Kasumi-1 (cell line): ENCODE data around the gene RASA3.
A peak's percentile ranks its signal among the peaks of the same experiment; 100 is the strongest.
"Not testable (repeated sequence)": the region's sequence is repeated elsewhere in the genome, so short reads cannot be mapped to it uniquely, and the experiment has no call there.

Source experiments
- DNase-seq, 2 experiments: peaks; one replicate each; lab custom pipeline; 2025; lab: John Stamatoyannopoulos, UW

Gene RASA3

DNA sequence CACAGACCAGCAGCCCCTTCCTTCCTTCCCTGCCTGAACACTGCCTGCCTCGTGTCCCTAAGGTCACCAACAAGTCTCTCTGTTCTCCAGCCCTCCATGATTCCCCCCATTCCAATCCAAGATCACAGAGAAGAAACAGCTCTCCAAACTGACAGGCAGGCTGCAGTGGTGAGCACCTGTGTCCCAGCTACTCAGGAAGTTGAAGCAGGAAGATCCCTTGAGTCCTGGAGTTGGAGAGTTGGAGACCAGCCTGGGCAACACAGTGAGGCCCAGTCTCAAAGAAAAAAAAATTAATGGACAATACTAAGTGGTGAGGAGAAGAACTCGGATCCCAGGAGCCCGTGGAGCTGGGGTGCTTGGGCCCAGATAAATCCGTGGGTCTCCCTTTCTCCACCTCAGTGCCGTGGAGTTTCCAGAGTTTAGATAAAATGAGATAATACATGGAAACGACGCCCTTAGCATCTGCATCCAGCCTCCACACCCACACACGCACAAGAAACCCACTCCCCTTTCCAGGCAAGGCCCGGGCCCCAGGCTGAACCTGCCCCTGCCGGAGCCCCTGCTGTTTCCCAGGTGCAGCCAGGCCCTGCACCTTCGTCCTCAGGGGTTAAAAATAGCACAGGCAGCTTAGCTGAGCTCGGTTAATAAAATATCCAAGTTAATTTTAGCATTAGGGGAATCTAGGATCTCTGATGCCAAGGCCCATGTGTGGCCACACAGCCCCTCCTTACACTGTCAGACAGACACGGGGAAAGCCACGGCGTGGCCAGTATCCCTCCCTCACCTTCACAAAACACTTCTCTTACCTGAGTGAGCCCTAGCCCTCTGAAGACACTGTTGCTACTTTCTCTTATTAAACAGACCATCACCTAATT, 4.7 kb downstream of the RASA3 start:
- no peak for DNase-seq

DNA sequence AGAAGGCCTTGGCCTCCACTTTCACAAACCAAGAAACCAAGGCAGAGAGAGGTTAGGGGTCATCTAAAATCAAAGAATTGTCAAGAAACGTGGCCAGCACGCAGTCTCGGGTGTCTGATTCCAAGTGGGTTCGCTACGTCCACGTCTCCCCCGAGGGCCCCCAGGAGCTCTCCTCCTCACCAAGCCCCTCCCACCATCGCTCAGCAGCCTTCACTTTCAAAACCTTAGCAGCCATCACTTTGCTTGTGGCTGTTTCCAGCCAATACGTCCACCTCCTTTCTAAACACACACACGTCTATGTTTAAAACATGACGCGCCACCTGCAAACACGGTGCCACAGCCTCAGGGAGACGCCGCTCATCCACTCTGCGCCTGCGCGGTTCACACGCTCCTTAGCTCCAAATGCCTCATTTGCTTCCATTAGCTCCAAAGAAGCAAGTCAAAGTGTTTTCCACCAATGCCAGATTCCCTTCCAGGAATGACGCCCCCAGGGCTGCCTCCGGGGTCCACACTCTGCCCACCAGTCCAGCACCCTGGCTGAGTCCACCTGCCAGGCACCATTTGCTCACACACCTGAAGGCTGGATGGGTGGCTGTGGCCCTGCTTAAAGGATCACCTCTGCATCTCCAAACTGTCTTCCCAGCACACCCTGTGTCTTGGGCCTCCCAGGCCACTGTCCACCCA, 5.5 kb downstream of the RASA3 start:
- no peak for DNase-seq

DNA sequence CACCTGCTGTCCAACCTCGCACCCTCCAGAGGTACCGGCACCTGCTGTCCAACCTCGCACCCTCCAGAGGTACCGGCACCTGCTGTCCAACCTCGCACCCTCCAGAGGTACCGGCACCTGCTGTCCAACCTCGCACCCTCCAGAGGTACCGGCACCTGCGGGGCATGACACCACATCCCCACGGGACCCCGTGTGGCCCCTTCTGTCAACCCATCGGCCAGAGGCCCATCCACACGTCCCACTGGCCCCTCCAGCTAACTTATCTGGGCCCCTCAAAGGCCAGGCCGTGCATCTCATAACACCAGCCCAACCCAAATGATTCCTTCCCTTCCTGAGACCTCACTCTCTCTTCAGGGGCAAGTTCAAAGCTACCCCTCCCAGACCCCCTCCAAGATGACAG, 6.3 kb downstream of the RASA3 start:
- DNase-seq, result not testable (repeated sequence)

DNA sequence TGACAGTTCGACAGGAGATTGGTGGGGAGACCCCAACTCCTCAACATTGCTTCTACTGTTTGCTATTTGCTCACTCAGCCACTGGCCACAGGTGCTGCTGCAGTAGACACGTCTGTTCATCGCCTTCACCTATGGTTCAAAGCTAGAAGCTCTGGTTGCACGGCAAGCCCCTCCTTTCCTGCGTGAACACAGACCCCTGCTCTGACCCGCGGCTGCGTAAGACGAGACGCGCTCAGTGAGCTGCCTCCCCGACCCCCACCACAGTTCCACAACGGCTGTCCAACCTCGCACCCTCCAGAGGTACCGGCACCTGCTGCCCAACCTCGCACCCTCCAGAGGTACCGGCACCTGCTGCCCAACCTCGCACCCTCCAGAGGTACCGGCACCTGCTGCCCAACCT, 6.8 kb downstream of the RASA3 start:
- DNase-seq, result no peak

DNA sequence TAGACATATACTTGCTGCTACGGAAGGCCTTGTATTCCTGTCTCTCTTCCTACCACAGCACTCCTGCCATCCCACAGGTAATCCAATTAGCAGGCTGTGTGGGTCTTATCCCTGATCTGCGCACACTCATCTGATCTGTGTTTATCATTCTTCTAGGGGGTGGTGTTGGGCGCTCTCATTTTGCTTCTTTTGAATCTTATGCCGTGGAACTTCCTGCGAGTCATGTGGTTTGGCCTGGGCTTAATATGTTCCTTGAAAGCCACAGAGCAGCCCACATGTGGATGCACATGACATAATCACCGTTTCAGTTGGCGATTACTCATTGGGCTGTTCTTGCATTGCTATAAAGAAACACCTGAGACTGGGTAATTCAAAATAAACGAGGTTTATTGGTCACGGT, 7.5 kb downstream of the RASA3 start:
- DNase-seq, result no peak

DNA sequence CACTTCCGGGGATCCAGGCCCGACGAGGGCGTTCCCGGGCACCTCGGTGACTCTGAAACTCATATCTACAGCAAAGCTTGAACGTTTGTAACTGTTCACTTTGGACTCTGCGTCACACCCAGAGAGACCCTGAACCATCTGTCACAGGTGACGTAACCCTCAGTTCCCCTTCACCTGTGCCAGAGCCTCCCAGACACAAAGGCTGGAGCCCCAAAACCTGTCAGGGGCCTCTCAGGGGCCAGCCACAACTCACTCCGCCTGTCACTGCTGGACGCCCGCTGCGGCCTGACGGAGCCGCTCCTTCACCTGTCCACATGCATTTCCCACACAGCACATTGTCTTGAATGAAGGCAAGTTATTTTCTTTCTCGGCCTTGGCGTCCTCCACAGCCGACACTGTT, 8.0 kb downstream of the RASA3 start:
- DNase-seq, result no peak

DNA sequence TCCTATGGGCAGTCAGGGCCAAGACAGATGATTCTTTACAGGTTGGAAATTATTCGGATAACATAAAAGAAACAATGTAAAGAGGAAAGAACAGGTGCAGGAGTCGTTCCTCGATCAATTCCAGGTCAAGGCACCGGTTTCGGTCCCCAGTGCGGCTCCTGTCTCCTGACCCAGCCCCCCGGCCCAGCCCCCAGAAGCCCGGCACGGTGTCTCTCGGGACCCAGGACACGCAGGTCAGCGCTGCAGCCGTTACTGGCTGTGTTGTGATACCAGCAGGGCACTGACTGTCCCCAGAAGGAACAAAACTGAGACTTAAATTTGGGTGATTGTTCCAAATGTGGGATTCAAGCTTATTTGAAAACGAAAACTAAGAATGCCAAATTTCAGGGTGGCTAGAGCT, 8.5 kb downstream of the RASA3 start:
- no peak for DNase-seq

DNA sequence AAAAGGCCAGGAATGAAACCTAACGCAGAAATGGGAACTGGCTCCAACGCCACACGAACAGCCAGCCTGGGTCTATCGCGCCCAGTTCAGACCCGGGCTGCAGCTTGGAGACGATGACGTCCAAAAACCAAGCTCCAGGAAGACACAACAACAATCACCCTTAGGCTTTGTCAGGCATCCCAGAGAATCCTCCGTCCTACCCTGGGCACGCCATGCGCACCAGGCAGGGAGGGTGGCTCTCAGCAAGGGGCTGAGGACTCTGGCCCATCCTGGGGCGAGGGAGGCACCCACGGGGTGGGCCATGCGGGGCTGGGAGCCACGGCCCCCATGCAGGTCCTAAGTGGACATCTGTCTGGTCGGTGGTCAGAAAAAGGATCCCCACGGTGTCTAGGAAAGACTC, 9.0 kb downstream of the RASA3 start:
- no peak for DNase-seq

DNA sequence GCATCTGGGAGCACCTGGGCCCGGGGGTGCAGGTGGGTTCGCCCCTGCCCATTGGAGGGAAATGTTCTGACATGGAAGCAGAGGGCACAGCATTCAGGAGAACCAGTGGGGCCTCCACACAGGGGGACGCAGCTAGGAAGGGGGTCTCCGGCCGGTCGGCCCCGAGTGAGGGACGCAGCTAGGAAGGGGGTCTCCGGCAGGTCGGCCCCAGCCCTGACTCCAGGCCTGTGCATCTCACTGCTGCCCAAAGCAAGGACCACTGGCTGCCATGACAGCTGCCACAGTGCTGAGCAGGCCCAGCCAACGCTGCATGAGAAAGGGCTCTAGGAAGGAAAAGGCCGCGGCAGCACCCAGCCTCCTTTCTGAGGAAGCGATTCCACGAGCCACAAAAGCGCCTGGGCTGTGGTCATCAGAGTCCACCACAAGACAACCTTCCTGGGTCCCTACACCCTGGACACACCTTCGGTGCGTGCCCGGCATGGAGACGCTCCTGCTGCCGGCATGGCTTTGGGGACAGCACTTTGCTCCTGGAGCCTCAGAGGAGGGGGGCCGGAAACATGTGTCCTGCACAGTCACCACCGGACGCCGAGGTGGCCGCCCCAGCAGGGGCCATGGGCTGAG, 9.7 kb downstream of the RASA3 start:
- DNase-seq, result no peak

DNA sequence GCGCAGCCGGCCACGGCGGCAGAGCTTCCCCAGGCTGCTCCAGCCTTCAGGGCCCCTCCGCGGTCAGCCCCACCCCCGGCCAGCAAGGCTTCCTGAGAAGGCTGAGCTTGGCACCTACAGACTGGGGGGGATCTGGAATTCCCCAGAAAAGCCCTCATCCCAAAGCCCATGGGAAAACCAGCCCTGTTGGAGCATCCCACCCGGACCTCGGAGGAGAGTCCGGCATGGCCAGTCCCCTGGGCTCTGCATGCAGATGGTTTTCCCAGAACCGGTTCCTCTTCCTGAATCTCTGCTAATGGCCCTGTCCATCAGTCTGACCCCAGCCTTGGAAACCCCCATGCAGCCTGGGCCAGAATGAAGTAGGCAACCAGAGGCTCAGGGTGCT, 10.3 kb downstream of the RASA3 start:
- no peak for DNase-seq

DNA sequence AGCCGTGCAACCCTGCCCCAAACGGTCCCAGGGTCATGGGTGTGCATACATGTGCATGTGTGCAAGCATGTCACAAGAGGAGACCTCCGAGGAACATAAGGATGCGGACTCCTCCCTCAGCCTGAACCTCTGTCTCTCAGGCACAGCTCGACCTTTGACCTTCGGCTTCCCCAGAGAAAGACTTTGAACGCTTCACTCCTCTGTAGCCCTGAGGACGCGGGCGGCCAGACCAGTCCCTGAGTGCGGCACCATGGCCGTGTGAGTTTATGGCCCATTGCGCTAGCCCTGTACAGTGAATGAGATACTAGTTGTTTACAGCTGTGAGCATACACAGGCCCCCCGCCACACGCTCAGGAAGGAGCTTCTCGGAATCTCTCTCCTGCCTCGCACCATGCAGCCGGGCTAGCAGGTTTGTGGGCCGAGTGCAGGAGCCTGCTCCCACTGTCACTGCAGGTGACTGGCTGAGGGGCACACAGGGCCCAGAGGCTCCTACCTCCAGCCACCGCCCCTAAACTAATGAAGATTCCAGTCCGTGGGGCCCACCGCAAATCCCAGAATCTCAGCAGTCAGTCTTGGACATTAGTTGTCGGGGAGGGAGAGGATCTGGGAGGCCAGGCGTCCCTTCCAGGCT, 10.8 kb downstream of the RASA3 start:
- no peak for DNase-seq

DNA sequence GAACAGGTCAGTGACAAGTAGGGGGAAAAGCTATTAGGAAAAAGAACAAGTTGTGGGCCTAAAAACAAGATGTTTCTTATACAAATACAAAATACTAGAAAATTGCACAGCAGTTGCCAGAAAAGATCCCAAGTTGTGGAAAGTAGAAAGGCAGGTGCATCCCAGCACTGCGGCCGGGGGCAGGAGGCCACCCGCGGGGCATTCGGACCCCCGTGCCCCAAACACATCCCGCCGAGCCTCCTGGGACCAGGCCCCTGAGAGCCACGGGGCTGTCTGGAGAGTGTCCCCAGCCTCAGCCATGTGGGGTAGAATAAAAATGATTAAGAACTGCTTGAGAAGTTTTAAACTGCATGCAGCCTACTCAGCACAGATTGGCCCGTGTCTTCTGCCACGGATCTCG, 11.4 kb downstream of the RASA3 start:
- DNase-seq, result no peak

DNA sequence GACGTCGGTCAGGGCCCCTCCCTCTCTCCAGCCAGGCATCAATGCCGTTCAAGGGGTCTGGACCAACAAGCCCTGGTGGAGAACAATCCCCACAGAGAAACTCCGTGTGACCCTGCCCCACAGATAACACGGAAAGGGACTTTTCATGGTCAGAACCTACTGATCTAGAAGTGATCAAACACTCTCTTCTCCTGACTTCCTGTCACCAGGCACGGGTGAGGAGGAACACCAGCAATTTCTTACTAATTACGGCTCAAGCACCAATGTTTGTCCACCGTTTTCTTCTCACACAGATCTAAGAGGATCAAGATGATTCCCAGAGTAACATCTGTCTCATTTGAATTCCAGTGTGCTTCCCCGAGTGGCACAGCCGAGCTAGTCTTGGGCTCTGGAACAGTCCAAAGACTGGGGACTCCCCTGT, 11.8 kb downstream of the RASA3 start:
- no peak for DNase-seq

DNA sequence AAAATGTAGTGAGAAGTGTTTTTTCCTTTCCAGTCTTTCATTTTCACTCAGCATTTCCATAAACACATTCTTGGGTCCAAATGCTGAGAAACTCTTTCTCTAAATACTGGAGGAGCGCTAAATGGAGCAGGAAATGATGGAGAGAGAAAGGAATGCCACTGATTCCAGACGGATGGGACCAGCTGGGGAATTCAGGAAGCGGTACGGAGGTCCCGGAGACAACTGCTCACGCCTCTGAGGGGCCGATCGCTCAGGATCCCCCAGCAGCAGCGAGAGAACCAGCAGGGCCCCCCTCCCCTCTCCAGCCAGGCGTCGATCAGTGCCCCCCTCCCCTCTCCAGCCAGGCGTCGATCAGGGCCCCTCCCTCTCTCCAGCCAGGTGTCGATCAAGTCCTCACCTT, 13.2 kb downstream of the RASA3 start:
- no peak for DNase-seq

DNA sequence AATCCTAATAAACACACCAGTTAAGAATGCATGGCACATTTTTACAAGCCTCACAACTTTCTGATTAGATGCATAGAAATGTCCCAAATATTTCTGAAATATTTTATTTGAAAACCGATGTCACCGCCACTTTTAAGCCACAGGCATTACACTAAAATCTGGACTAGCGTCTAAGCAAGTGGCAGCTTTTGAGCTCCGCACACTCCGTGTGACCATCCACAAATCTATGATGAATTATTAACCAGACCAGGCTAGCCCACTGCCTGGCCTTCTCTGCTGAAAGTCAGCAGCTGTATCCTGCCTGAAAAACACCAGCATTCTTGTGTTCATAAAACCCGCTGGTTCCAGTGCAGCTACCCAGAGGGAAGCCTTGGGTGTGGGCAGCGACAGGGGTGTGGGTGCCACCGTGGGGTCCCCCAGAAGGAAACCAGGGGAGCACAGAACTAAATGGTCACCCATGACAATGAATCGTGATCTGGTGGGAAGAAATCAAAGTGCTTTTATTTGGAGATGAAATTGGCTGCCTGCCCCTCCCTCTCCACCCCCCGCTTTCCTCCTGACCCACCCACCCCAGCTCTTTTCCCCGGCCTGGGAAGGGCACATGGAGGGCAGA, 13.8 kb downstream of the RASA3 start:
- DNase-seq, result no peak

DNA sequence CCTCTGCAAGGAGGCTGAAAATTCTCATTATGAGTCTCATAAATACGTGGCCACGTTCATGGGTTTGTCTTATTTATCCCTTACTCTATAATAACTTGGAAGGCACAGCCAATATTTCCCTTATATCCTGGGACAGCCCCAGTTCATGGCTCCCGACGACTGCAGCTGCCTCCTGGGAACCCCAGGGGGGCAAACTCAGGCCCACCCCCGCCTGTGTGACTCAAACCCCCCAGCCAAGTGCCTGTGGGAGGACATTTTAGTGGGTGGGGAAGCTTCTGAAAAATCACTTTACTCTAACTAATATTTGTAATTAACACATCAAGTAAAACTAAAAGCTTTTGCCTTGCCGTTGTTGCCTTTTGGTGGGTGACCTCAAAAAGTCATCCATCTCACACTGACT, 14.3 kb downstream of the RASA3 start:
- DNase-seq, result no peak

DNA sequence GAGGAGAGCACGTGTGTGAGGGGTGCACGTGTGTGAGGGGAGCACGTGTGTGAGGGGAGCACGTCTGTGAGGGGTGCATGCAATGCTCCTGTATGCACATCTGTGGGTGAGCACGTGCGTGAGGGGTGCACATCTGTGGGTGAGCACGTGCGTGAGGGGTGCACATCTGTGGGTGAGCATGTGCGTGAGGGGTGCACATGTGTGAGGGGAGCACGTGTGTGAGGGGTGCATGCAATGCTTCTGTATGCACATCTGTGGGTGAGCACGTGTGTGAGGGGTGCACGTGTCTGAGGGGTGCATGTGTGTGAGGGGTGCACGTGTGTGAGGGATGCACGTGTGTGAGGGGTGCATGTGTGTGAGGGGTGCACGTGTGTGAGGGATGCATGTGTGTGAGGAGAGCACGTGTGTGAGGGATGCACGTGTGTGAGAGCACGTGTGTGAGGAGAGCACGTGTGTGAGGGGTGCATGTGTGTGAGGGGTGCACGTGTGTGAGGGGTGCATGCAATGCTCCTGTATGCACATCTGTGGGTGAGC, 15.0 kb downstream of the RASA3 start:
- DNase-seq, result not testable (repeated sequence)

DNA sequence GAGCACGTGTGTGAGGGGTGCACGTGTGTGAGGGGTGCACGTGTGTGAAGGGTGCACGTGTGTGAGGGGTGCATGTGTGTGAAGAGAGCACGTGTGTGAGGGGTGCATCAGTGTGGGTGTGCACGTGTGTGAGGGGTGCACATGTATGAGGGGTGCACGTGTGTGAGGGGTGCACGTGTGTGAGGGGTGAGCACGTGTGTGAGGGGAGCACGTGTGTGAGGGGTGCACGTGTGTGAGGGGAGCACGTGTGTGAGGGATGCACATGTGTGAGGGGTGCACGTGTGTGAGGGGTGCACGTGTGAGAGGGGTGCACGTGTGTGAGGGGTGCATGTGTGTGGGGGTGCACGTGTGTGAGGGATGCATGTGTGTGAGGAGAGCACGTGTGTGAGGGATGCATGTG, 15.7 kb downstream of the RASA3 start:
- no peak for DNase-seq

DNA sequence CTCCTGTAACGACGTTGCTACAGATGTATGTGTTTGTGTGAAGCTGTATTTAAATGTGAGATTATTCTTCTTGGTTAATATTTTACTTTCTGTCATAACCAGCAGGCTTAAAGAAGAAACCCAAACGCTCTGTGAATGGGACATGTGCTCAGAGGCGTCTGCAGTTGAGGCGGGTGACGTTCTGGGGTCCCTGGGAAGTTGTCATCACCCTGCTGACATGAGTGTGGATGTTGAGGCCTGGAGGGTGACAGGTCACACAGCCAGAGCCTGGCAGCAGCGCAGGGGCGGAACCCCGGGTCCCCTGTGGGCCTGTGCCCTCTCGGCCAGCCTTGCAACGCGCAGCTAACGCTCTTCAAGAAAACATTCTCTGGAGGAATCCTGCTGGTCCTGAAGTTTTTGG, 16.6 kb downstream of the RASA3 start:
- no peak for DNase-seq

DNA sequence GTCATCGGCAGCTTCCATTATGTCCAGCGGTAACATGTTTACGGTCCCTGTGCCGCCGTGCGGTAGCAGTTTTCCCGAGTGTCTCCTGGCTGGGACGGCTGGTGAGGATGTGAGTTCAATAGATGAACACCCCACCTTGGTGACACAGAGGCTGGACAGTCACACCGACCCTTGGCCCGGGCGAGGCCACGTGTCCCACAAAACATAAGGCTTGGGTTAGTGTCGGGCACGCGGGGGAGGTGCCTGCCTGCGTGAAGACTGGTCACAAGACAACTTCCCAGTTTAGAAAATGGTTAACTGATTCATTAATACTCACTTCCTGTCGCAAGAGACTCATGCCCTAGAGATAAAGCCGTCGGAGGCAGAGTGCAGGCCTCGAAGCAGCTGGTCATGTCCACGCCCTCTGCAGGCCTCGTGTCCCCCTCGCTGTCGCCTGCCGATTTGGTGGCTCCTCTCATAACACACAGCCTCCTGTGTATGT, 17.2 kb downstream of the RASA3 start:
- peak; percentile 51 to 67 for DNase-seq

DNA sequence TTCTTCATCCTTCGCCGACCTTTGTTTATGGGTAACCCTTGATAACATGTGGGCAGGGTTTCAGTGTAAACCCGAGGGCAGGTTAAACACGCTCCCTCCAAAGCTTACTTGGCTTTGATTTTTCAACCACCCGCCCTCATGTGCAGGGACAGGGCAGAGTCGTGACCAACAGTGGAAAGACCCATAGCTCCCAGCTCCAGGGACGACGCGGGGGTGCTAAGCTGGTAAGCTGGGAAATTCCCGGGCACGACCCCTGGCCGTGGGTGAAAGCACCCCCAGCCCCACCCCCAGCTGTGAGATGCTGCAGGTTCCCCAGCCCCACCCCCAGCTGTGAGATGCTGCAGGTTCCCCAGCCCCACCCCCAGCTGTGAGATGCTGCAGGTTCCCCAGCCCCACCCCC, 17.8 kb downstream of the RASA3 start:
- not testable (repeated sequence) for DNase-seq
